ENCODE measurements around the gene LDHD.

DNA sequence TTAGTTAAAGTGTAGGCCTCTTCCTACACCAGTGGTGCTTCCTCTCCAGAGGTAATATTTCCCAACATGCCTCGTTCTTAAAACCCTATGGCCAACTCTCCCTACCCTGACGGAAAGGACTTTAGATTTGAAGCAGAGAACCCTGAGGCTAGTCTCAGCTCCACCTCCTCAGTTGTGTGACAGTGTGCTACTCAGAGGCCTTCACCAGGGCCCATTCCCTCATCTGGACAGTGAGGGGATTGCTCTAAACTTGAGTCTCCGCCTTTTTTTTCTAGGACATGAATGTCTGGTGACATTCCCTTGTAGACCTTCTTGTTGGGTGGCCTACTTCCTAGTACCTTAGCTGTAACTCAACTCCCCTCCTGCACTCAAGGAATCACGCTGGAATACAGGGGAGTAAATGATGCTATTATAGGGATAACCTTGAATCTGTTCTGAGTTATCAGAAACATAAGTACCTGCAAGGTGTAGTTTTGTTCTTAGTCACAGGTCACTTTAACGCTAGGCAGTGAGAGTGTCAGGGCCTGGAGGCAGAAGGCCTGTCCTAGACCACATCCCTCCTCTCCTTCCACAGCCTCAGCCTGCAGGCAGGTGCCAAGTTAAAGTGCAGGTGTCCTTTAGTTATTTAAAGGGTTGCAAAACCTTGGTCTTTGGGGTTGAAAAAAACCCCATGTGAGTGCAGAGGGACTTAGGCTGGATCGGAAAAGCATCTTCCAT is 26.9 kb downstream of the LDHD start:
- TF ChIP-seq, protein P1, sequence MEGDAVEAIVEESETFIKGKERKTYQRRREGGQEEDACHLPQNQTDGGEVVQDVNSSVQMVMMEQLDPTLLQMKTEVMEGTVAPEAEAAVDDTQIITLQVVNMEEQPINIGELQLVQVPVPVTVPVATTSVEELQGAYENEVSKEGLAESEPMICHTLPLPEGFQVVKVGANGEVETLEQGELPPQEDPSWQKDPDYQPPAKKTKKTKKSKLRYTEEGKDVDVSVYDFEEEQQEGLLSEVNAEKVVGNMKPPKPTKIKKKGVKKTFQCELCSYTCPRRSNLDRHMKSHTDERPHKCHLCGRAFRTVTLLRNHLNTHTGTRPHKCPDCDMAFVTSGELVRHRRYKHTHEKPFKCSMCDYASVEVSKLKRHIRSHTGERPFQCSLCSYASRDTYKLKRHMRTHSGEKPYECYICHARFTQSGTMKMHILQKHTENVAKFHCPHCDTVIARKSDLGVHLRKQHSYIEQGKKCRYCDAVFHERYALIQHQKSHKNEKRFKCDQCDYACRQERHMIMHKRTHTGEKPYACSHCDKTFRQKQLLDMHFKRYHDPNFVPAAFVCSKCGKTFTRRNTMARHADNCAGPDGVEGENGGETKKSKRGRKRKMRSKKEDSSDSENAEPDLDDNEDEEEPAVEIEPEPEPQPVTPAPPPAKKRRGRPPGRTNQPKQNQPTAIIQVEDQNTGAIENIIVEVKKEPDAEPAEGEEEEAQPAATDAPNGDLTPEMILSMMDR (optimal IDR thresholded peaks at IDR 0.05 in 1 of 3, IDR thresholded peaks at IDR 0.05 in 1 of 3, conservative IDR thresholded peaks at IDR 0.05 in 1 of 3; ENCODE audit: extremely low read depth in 1 of 3, insufficient read depth in 2 of 3, low read length in 3 of 3): no peak
- TF ChIP-seq EZH2 (IDR thresholded peaks at IDR 0.05; ENCODE audit: low read length): no peak

Measured in keratinocyte (primary cell).